HepG2 (cell line): ENCODE data around the gene TFCP2L1. TPM values are rescaled to one million over a fixed set of nuclear protein-coding genes. Genes with fewer than 3 reads are reported as not detected.

ENCODE experiments used
- ERF ChIP-seq: IDR thresholded peaks from 2 replicates; pipeline ENCODE4 v1.6.1; 2018; ENCODE audit warnings: missing biosample characterization, missing genetic modification reagents
- KLF9 ChIP-seq: IDR thresholded peaks from 2 replicates; pipeline ENCODE4 v1.6.1; 2016; ENCODE audit warnings: low read depth
- POLR2G ChIP-seq: fragments of 200-400 bp; formaldehyde crosslinking; IDR thresholded peaks from 2 replicates; pipeline ENCODE4 v1.6.1; 2018; ENCODE audit warnings: mild to moderate bottlenecking, low read depth, low read length, moderate library complexity
- SCMH1 ChIP-seq: sonication (generic); formaldehyde crosslinking; IDR thresholded peaks from 2 replicates; pipeline ENCODE4 v1.9.0; 2021; ENCODE audit warnings: missing genetic modification reagents, mild to moderate bottlenecking, borderline replicate concordance
- TCF7 ChIP-seq: sonication (generic); IDR thresholded peaks from 2 replicates; pipeline ENCODE4 v1.6.1; 2016; ENCODE audit warnings: antibody characterized with exemption, low read depth
- ZNF33A ChIP-seq: sonication (generic); formaldehyde crosslinking; IDR thresholded peaks from 2 replicates; pipeline ENCODE4 v1.5.1; 2020; ENCODE audit warnings: missing genetic modification reagents, mild to moderate bottlenecking, moderate library complexity, borderline replicate concordance
- ZNF547 ChIP-seq: sonication (generic); formaldehyde crosslinking; IDR thresholded peaks from 2 replicates; pipeline ENCODE4 v1.5.1; 2020; ENCODE audit warnings: mild to moderate bottlenecking, missing genetic modification reagents
- polyA plus RNA-seq, 8 experiments: library from polyadenylated mRNA; depleted of rRNA in 3 of 8; stranded (reverse) in 7 of 8; unstranded in 1 of 8; fragments of >200 nt; fragmentation: Illumina TruSeq in 4 of 8; extraction: Trizol in 4 of 8; gene quantifications; 2 replicates each; pipeline versions ENCODE4 v1.2.1 to v1.2.3, GENCODE V29; 2011 to 2016; ENCODE audit warnings: low read depth in 4 of 8, missing spikeins in 1 of 8, mixed read lengths in 1 of 8; ENCODE audit not compliant: insufficient read depth in 1 of 8
- total RNA-seq, 5 experiments: library from RNA; depleted of rRNA; stranded (reverse); fragments of >200 nt; fragmentation: Illumina TruSeq; extraction: Trizol; gene quantifications; 2 replicates each; pipeline ENCODE4 v1.2.3, GENCODE V29; 2016; ENCODE audit warnings: low read depth in 1 of 5
- TF ChIP-seq, protein P1 (sequence below): IDR thresholded peaks from 2 replicates; pipeline ENCODE4 v1.6.1; 2016; ENCODE audit warnings: mild to moderate bottlenecking, missing biosample characterization, missing genetic modification reagents
- TF ChIP-seq, protein P2 (sequence below): sonication (generic); formaldehyde crosslinking; IDR thresholded peaks from 2 replicates; pipeline ENCODE4 v1.4.0; 2020; ENCODE audit warnings: missing genetic modification reagents, mild to moderate bottlenecking, borderline replicate concordance
- TF ChIP-seq, protein P3 (sequence below): sonication (generic); formaldehyde crosslinking; IDR thresholded peaks from 2 replicates; pipeline ENCODE4 v1.8.1; 2023; ENCODE audit warnings: mild to moderate bottlenecking, inconsistent platforms, moderate library complexity, missing genetic modification reagents, borderline replicate concordance

Gene TFCP2L1
- total and polyA plus RNA-seq, 2 of the 13 experiments (the other 11 are each of a cell fraction or from before 2014, with no cell fraction given): under 0.01 TPM; not detected in 1

DNA sequence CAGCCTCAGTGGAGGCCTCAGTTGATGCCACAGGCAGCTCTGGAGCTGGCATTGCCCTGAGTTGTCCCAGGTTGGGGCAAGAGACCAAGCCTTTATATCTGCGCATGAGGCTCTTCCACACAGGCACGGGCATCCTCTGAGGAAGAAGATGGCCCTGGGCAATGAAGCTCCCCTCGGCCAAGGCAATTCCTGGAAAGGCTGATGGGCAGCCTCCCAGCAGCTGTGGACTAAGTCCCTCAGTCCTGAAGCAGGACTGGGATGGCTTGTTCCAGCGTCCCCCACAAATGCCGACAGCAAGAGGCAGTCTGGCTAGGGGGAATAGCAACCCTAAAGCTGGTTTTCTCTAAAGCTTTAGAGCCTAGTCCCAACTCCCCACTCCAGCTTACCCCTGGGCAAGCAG lies 90.0 kb downstream of the TFCP2L1 start (continued):
- TF ChIP-seq, protein P1, sequence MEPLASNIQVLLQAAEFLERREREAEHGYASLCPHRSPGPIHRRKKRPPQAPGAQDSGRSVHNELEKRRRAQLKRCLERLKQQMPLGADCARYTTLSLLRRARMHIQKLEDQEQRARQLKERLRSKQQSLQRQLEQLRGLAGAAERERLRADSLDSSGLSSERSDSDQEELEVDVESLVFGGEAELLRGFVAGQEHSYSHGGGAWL (CRISPR knock-in tag): no peak
- TF ChIP-seq KLF9 (CRISPR knock-in tag) (no peak), ZNF547 (CRISPR knock-in tag) (no peak), ERF (no peak), TCF7 (no peak), ZNF33A (CRISPR knock-in tag) (no peak), POLR2G (no peak), SCMH1 (CRISPR knock-in tag) (no peak)
- TF ChIP-seq, protein P2, sequence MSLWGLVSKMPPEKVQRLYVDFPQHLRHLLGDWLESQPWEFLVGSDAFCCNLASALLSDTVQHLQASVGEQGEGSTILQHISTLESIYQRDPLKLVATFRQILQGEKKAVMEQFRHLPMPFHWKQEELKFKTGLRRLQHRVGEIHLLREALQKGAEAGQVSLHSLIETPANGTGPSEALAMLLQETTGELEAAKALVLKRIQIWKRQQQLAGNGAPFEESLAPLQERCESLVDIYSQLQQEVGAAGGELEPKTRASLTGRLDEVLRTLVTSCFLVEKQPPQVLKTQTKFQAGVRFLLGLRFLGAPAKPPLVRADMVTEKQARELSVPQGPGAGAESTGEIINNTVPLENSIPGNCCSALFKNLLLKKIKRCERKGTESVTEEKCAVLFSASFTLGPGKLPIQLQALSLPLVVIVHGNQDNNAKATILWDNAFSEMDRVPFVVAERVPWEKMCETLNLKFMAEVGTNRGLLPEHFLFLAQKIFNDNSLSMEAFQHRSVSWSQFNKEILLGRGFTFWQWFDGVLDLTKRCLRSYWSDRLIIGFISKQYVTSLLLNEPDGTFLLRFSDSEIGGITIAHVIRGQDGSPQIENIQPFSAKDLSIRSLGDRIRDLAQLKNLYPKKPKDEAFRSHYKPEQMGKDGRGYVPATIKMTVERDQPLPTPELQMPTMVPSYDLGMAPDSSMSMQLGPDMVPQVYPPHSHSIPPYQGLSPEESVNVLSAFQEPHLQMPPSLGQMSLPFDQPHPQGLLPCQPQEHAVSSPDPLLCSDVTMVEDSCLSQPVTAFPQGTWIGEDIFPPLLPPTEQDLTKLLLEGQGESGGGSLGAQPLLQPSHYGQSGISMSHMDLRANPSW (CRISPR knock-in tag): no peak
- TF ChIP-seq, protein P3, sequence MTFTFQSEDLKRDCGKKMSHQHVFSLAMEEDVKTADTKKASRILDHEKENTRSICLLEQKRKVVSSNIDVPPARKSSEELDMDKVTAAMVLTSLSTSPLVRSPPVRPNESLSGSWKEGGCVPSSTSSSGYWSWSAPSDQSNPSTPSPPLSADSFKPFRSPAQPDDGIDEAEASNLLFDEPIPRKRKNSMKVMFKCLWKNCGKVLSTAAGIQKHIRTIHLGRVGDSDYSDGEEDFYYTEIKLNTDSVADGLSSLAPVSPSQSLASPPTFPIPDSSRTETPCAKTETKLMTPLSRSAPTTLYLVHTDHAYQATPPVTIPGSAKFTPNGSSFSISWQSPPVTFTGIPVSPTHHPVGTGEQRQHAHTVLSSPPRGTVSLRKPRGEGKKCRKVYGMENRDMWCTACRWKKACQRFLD (CRISPR knock-in tag): no peak
